Panc1 (cell line): Measurements from ENCODE around the gene TBC1D22A.

Source experiments
- CTCF ChIP-seq: fragments of 450-650 bp; IDR thresholded peaks from 2 replicates; pipeline ENCODE4 v1.5.1; 2017; ENCODE audit warnings: mild to moderate bottlenecking
- POLR2AphosphoS5 ChIP-seq: IDR thresholded peaks from 2 replicates; pipeline ENCODE4 v1.6.1; 2012; ENCODE audit warnings: mild to moderate bottlenecking, low read depth, low read length, moderate library complexity
- SIN3A ChIP-seq: IDR thresholded peaks from 2 replicates; pipeline ENCODE4 v1.6.1; 2012; ENCODE audit warnings: low read depth, mild to moderate bottlenecking, low read length, moderate library complexity, borderline replicate concordance; ENCODE audit not compliant: insufficient read depth
- TF ChIP-seq, protein P1 (sequence below), 2 experiments: IDR thresholded peaks; 2 replicates each; pipeline ENCODE4 v1.6.1; 2011 to 2012; ENCODE audit warnings: low read depth in 2 of 2, control low read depth in 1 of 2, low read length in 1 of 2, mild to moderate bottlenecking in 1 of 2, moderate library complexity in 1 of 2; ENCODE audit not compliant: insufficient read depth in 1 of 2

- no peak for TF ChIP-seq CTCF
- no peak for TF ChIP-seq SIN3A
- TF ChIP-seq POLR2AphosphoS5 = no peak
- TF ChIP-seq, protein P1, sequence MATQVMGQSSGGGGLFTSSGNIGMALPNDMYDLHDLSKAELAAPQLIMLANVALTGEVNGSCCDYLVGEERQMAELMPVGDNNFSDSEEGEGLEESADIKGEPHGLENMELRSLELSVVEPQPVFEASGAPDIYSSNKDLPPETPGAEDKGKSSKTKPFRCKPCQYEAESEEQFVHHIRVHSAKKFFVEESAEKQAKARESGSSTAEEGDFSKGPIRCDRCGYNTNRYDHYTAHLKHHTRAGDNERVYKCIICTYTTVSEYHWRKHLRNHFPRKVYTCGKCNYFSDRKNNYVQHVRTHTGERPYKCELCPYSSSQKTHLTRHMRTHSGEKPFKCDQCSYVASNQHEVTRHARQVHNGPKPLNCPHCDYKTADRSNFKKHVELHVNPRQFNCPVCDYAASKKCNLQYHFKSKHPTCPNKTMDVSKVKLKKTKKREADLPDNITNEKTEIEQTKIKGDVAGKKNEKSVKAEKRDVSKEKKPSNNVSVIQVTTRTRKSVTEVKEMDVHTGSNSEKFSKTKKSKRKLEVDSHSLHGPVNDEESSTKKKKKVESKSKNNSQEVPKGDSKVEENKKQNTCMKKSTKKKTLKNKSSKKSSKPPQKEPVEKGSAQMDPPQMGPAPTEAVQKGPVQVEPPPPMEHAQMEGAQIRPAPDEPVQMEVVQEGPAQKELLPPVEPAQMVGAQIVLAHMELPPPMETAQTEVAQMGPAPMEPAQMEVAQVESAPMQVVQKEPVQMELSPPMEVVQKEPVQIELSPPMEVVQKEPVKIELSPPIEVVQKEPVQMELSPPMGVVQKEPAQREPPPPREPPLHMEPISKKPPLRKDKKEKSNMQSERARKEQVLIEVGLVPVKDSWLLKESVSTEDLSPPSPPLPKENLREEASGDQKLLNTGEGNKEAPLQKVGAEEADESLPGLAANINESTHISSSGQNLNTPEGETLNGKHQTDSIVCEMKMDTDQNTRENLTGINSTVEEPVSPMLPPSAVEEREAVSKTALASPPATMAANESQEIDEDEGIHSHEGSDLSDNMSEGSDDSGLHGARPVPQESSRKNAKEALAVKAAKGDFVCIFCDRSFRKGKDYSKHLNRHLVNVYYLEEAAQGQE (IDR thresholded peaks at IDR 0.05; ENCODE audit: insufficient read depth in 1 of 2, low read depth in 2 of 2, low read length in 1 of 2) = no peak
Observed at GRCh38 chr22:47000256-47000655, 237.8 kb downstream of the TBC1D22A start.
